ENCODE data around the gene SPRR1B.
"Not testable (repeated sequence)": the region's sequence is repeated elsewhere in the genome, so short reads cannot be mapped to it uniquely, and the experiment has no call there.

The SPRR1B gene

GRCh38 chr1:153040950-153041631 lies 10.1 kb downstream of the SPRR1B start, which contains the start of gene SPRR2D:
Gene SPRR2D (minus strand): TSS chr1:153041120. CDS start chr1:153040346, 774 bp downstream.
- no peak for FAIRE-seq

GRCh38 chr1:153049211-153049610 lies 18.2 kb downstream of the SPRR1B start:
- no peak for FAIRE-seq

GRCh38 chr1:153056111-153056510 lies 25.1 kb downstream of the SPRR1B start:
- not testable (repeated sequence) for FAIRE-seq

GRCh38 chr1:153057375-153057774 lies 26.4 kb downstream of the SPRR1B start, which contains the start of gene SPRR2A:
Gene SPRR2A (minus strand): TSS chr1:153057512. CDS start chr1:153056735, 777 bp downstream.
- FAIRE-seq = no peak

GRCh38 chr1:153058154-153058553 lies 27.2 kb downstream of the SPRR1B start:
- no peak for FAIRE-seq

GRCh38 chr1:153058826-153059784 lies 28.1 kb downstream of the SPRR1B start:
- FAIRE-seq = no peak

GRCh38 chr1:153070243-153070642 lies 39.2 kb downstream of the SPRR1B start:
- FAIRE-seq = no peak

GRCh38 chr1:153071511-153071910 lies 40.5 kb downstream of the SPRR1B start, which contains the start of gene SPRR2B:
Gene SPRR2B (minus strand): TSS chr1:153071611. CDS start chr1:153070839, 772 bp downstream.
- FAIRE-seq = no peak

- FAIRE-seq = no peak
These were observed 42.1 kb downstream of the SPRR1B start for GRCh38 chr1:153072806-153073726.

GRCh38 chr1:153081736-153082135 lies 50.7 kb downstream of the SPRR1B start:
- FAIRE-seq = no peak

Measured in G401.6 (cell line).